PC-3 (cell line): ENCODE results near the gene MPPED1. TPM values are rescaled to one million over a fixed set of nuclear protein-coding genes. Genes with fewer than 3 reads are reported as not detected.
A peak's percentile ranks its signal among the peaks of the same experiment; 100 is the strongest.

Source experiments
- ATAC-seq: fragments of 200-7000 bp; cut with Tn5 transposase; 2 replicates; pipeline ENCODE4 v1.9.1; 2020; ENCODE audit warnings: mild to moderate bottlenecking, moderate library complexity
- Bru-seq: library from RNA; stranded (reverse); fragments of 400-500 nt; gene quantifications from one replicate; lab custom pipeline; 2021; lab: Mats Ljungman, UMichigan
- BruChase-seq, 2 experiments: library from RNA; stranded (reverse); fragments of 400-500 nt; gene quantifications; one replicate each; lab custom pipeline; 2021; lab: Mats Ljungman, UMichigan
- BruUV-seq: library from RNA; stranded (reverse); fragments of 400-500 nt; replicated peaks from 2 replicates; lab custom pipeline; 2021; lab: Mats Ljungman, UMichigan
- CTCF ChIA-PET: fragments of 300-600 bp; sonication (Branson Sonifier 250); formaldehyde crosslinking; loops from one replicate; lab custom pipeline; 2022; ENCODE audit warnings: antibody characterized with exemption; lab: Charles Lee
- POLR2A ChIA-PET: fragments of 300-600 bp; sonication (Branson Sonifier 250); formaldehyde crosslinking; loops from one replicate; lab custom pipeline; 2022; ENCODE audit warnings: antibody characterized with exemption; ENCODE audit not compliant: unreplicated experiment; lab: Charles Lee
- DNase-seq: peaks from one replicate; pipeline ENCODE4 v3.0.0-alpha.2; 2015
- H2AFZ ChIP-seq: fragments of 300-600 bp; sonication (generic); 2 replicates; pipeline ENCODE4 v1.6.0; 2016; ENCODE audit warnings: antibody characterized with exemption, low read length
- H3F3A ChIP-seq: fragments of 300-600 bp; sonication (generic); one replicate; pipeline ENCODE4 v1.6.0; 2017; ENCODE audit warnings: antibody characterized with exemption, low read length, control low read depth, mild to moderate bottlenecking; ENCODE audit not compliant: unreplicated experiment
- H3K27ac ChIP-seq: fragments of 300-600 bp; sonication (generic); 2 replicates; pipeline ENCODE4 v1.5.1; 2016; ENCODE audit warnings: mild to moderate bottlenecking, low read length
- H3K27me3 ChIP-seq: fragments of 300-600 bp; sonication (generic); 2 replicates; pipeline ENCODE4 v1.6.1; 2016; ENCODE audit warnings: low read length, mixed read lengths
- H3K36me3 ChIP-seq: fragments of 300-600 bp; sonication (generic); 2 replicates; pipeline ENCODE4 v1.6.1; 2016; ENCODE audit warnings: low read depth, mixed run types, low read length, mixed read lengths
- H3K4me1 ChIP-seq: fragments of 300-600 bp; sonication (generic); 2 replicates; pipeline ENCODE4 v1.5.1; 2016; ENCODE audit warnings: low read length; ENCODE audit not compliant: insufficient read depth
- H3K4me2 ChIP-seq: fragments of 300-600 bp; sonication (generic); 2 replicates; pipeline ENCODE4 v1.6.0; 2016; ENCODE audit warnings: low read length
- H3K4me3 ChIP-seq: fragments of 300-600 bp; sonication (generic); 2 replicates; pipeline ENCODE4 v1.5.1; 2016; ENCODE audit warnings: mild to moderate bottlenecking, low read length, mixed read lengths
- H3K79me2 ChIP-seq: fragments of 300-600 bp; sonication (generic); 2 replicates; pipeline ENCODE4 v1.6.1; 2017; ENCODE audit warnings: low read length, mixed read lengths
- H3K9ac ChIP-seq: fragments of 300-600 bp; sonication (generic); 2 replicates; pipeline ENCODE4 v1.6.0; 2016; ENCODE audit warnings: mild to moderate bottlenecking, low read length
- H3K9me2 ChIP-seq: fragments of 300-600 bp; sonication (generic); replicated peaks from 2 replicates; pipeline ENCODE4 v1.6.1; 2016; ENCODE audit warnings: mixed run types, low read length, mixed read lengths
- H3K9me3 ChIP-seq: fragments of 300-600 bp; sonication (generic); 2 replicates; pipeline ENCODE4 v1.6.1; 2016; ENCODE audit warnings: low read length, mixed read lengths
- H4K20me1 ChIP-seq: fragments of 300-600 bp; sonication (generic); 2 replicates; pipeline ENCODE4 v1.6.1; 2016; ENCODE audit warnings: low read length, mixed read lengths
- EZH2 ChIP-seq: fragments of 300-600 bp; sonication (generic); IDR thresholded peaks from one replicate; pipeline ENCODE4 v1.6.1; 2017; ENCODE audit warnings: antibody characterized with exemption, mild to moderate bottlenecking, low read length; ENCODE audit not compliant: unreplicated experiment
- EZH2phosphoT487 ChIP-seq: fragments of 300-600 bp; sonication (generic); IDR thresholded peaks from 2 replicates; pipeline ENCODE4 v1.6.1; 2018; ENCODE audit warnings: mild to moderate bottlenecking, antibody characterized with exemption, low read length, borderline replicate concordance
- intact Hi-C: fragments of 100-400 bp; cut with micrococcal nuclease; formaldehyde crosslinking; loops from 2 replicates; pipeline ENCODE4 v1.9.0; 2023
- long read RNA-seq: library from polyadenylated mRNA; unstranded; transcript quantifications from one replicate; pipeline ENCODE4 v2.0.0, GENCODE V29; 2021; ENCODE audit not compliant: unreplicated experiment
- total RNA-seq: library from RNA; depleted of rRNA; stranded (reverse); fragments of >200 nt; gene quantifications from 2 replicates; pipeline ENCODE4 v1.2.3, GENCODE V29; 2014; rRNA removed
- TF ChIP-seq, protein P1 (sequence below): fragments of 300-600 bp; sonication (generic); conservative IDR thresholded peaks from 2 replicates; pipeline ENCODE4 v1.5.1; 2017; ENCODE audit warnings: antibody characterized with exemption, low read depth, mild to moderate bottlenecking, low read length

Gene MPPED1, protein sequence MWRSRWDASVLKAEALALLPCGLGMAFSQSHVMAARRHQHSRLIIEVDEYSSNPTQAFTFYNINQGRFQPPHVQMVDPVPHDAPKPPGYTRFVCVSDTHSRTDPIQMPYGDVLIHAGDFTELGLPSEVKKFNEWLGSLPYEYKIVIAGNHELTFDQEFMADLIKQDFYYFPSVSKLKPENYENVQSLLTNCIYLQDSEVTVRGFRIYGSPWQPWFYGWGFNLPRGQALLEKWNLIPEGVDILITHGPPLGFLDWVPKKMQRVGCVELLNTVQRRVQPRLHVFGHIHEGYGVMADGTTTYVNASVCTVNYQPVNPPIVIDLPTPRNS
- not detected in 2 replicates for total RNA-seq
- Bru-seq, nascent RNA: not detected
- percentile 1 among the genes with signal in this experiment for BruChase-seq, experiment 1, labeled RNA remaining after a 6-hour chase
- not detected for BruChase-seq, experiment 2, labeled RNA remaining after a 2-hour chase
- long read RNA-seq: 0 reads

DNA sequence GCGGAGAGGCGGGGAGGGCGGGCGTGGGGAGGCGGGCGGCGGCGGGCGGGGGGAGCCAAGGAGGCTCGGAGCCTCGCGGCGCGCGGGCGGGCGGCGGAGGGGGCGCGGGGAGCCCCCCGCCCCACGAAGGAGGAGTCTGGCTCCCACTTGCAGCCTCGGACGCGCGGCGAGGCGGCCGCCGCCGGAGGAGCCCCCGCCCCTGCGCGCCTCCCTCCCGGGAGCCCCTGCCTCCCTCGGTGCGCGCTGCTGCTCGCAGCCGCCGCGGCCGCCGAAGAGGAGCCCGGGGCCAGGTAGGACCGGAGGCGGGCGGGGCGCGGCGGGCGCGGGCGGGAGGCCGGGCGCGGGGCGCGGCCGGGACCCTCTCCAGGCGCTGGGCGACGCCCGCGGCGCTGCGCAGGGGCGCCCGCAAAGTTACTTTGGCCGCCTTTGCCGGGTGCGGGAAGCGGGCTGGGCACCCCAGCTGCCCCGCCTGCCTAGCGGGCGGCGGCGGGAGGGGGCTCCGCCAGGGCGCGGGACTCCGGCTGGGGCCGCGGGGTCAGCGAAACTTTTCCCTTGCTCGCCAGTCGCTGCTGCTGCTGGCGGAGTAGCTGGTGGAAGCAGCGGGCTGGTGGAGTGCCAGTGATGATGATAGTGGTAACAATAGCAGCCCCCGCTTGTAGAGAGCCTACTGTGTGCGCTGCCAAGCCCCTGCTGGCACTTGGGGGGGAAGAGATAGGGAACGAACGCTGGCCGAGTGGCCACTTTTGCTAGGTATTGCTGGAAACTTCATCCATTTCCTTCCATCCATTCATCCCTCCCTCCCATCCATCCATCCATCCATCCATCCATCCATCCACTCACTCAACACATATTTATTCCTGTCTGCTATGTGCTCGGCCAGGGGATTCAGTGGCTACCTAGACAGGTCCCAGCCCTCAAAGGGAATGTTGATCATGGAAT lies at the start of gene MPPED1:
Gene MPPED1 (plus strand): TSS at position 146 of the 939 bp plus-strand sequence. CDS start 12,972 bp downstream, outside the sequence.
- Histone ChIP-seq H3K4me3 (no peak within 1 kb of the TSS), H3K9ac (no peak within 1 kb of the TSS), H3K4me1 (no peaks in the 10 kb centered on the region), H3K4me2 (no peak within 1 kb of the TSS), H3F3A (no peaks in the 10 kb centered on the region), H3K27me3 (peaks cover 61% of the 10 kb centered on the region), H3K36me3 (no peaks in the 10 kb centered on the region), H3K27ac (no peak within 1 kb of the TSS), H3K9me3 (no peaks in the 10 kb centered on the region), H2AFZ (no peak within 1 kb of the TSS), H3K79me2 (no peaks in the 10 kb centered on the region), H4K20me1 (no peaks in the 10 kb centered on the region), H3K9me2 (no peaks in the 10 kb centered on the region)
- no TSS peak for BruUV-seq
- POLR2A ChIA-PET: no interaction called here
- peak; percentile 50 for TF ChIP-seq EZH2
- TF ChIP-seq, protein P1, sequence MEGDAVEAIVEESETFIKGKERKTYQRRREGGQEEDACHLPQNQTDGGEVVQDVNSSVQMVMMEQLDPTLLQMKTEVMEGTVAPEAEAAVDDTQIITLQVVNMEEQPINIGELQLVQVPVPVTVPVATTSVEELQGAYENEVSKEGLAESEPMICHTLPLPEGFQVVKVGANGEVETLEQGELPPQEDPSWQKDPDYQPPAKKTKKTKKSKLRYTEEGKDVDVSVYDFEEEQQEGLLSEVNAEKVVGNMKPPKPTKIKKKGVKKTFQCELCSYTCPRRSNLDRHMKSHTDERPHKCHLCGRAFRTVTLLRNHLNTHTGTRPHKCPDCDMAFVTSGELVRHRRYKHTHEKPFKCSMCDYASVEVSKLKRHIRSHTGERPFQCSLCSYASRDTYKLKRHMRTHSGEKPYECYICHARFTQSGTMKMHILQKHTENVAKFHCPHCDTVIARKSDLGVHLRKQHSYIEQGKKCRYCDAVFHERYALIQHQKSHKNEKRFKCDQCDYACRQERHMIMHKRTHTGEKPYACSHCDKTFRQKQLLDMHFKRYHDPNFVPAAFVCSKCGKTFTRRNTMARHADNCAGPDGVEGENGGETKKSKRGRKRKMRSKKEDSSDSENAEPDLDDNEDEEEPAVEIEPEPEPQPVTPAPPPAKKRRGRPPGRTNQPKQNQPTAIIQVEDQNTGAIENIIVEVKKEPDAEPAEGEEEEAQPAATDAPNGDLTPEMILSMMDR: no peak
- DNase-seq: no peak
- intact Hi-C loops: no loop called here
- CTCF ChIA-PET: no interaction called here
- ATAC-seq: no peak

DNA sequence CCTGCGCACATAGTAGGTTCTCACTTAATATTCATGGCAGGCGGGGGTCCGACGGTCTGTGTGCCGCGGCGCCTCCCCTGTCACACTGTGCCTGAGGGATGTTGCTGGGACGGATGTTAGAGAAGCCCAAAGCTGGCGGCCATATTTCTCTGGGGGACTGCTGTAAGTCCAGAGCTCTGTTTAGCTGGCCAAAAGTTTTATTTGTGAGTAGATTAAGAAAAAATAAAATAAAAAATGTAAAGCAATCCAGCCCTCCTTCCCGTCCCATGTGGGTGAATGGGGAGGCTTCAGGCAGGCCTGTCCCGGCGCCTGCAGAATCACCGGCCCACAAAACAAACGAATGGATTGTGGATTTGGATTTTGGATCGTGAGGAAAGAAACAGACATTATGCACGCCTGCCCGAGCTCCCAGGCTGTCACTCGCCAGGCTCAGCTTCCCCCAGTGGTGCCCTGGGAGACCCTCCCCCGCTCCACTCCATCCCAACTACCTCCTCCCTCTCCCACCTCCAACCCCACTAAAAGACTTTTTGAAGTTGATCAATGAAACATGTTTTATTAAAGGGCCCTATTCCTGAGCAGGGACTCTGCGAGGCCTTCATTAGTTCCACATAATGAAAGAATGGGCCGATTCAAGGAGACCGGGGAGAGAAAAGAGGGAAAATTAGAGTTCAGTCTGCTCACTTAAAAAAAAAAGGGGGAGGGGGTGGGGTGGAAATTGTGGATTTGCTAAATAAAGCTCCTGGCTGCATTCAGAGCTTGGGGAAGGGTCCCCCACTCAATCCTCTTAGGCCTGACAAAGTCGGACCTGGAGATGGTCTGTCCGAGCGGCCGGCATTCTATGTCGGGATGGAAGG lies 48.3 kb upstream of the MPPED1 start:
- Histone ChIP-seq H3K27ac (no peak overlapping the region), H2AFZ (no peak overlapping the region), H3F3A (no peaks in the 10 kb centered on the region), H3K9ac (no peak overlapping the region), H4K20me1 (no peaks in the 10 kb centered on the region), H3K36me3 (no peaks in the 10 kb centered on the region), H3K27me3 (peaks cover 30% of the 10 kb centered on the region), H3K79me2 (no peaks in the 10 kb centered on the region), H3K9me3 (no peaks in the 10 kb centered on the region), H3K9me2 (no peaks in the 10 kb centered on the region), H3K4me3 (no peak overlapping the region), H3K4me2 (no peak overlapping the region), H3K4me1 (no peaks in the 10 kb centered on the region)
- intact Hi-C loops: no loop called here
- BruUV-seq: no TSS peak
- DNase-seq: no peak
- POLR2A ChIA-PET: no interaction called here
- TF ChIP-seq EZH2 (no peak), EZH2phosphoT487 (no peak)
- TF ChIP-seq, protein P1: no peak
- no peak for ATAC-seq
- CTCF ChIA-PET: no interaction called here
